NCI-H510A treated with DMSO at 0.1 percent for 48 hours (cell line): ENCODE data around the gene TMEM151B.

ENCODE experiments used
- DNase-seq: peaks from one replicate; lab custom pipeline; 2025; lab: John Stamatoyannopoulos, UW

TMEM151B gene

GRCh38 chr6:44264154-44265006 lies 5.9 kb upstream of the TMEM151B start:
- DNase-seq = no peak

GRCh38 chr6:44265007-44265721 lies 5.1 kb upstream of the TMEM151B start, which contains the start of gene NFKBIE:
Gene NFKBIE (minus strand): TSS chr6:44265551. CDS start chr6:44265346, 205 bp downstream.
- peak; percentile 82 for DNase-seq

- DNase-seq = no peak
Observed at GRCh38 chr6:44265722-44266233, 4.5 kb upstream of the TMEM151B start.

GRCh38 chr6:44266347-44266746 lies 3.9 kb upstream of the TMEM151B start:
- no peak for DNase-seq

GRCh38 chr6:44267252-44267651 lies 3.0 kb upstream of the TMEM151B start:
- DNase-seq = no peak

GRCh38 chr6:44268095-44268628 lies 2.1 kb upstream of the TMEM151B start:
- DNase-seq = peak; percentile 87

- no peak for DNase-seq
Observed at GRCh38 chr6:44269178-44269920, 901 bp upstream of the TMEM151B start.

- peak; percentile 17 for DNase-seq
Observed at GRCh38 chr6:44270526-44271405, 516 bp downstream of the TMEM151B start.

GRCh38 chr6:44271406-44271723 lies 1.1 kb downstream of the TMEM151B start:
- no peak for DNase-seq

GRCh38 chr6:44271914-44272313 lies 1.7 kb downstream of the TMEM151B start:
- DNase-seq = no peak

GRCh38 chr6:44272529-44272928 lies 2.3 kb downstream of the TMEM151B start:
- no peak for DNase-seq

GRCh38 chr6:44272999-44273566 lies 2.8 kb downstream of the TMEM151B start:
- DNase-seq = no peak

- DNase-seq = no peak
Observed at GRCh38 chr6:44273617-44274016, 3.4 kb downstream of the TMEM151B start.

GRCh38 chr6:44275271-44275748 lies 5.1 kb downstream of the TMEM151B start:
- no peak for DNase-seq

- no peak for DNase-seq
Observed at GRCh38 chr6:44275749-44276648, 5.7 kb downstream of the TMEM151B start.

GRCh38 chr6:44276667-44277640 lies 6.7 kb downstream of the TMEM151B start:
- DNase-seq = no peak

- DNase-seq = no peak
Observed at GRCh38 chr6:44277763-44278162, 7.5 kb downstream of the TMEM151B start.

- DNase-seq = no peak
Observed at GRCh38 chr6:44278315-44278714, 8.1 kb downstream of the TMEM151B start.
